Dedifferentiated amniotic fluid mesenchymal stem cell (primary cell): Measurements from ENCODE around the gene SYT8.
A peak's percentile ranks its signal among the peaks of the same experiment; 100 is the strongest.

Source experiments
- DNase-seq: peaks from one replicate; pipeline ENCODE4 v3.0.0-alpha.2; 2016; ENCODE audit errors: extremely low spot score

SYT8 gene

GRCh38 chr11:1819074-1819473 lies 15.7 kb upstream of the SYT8 start:
- no peak for DNase-seq

DNA sequence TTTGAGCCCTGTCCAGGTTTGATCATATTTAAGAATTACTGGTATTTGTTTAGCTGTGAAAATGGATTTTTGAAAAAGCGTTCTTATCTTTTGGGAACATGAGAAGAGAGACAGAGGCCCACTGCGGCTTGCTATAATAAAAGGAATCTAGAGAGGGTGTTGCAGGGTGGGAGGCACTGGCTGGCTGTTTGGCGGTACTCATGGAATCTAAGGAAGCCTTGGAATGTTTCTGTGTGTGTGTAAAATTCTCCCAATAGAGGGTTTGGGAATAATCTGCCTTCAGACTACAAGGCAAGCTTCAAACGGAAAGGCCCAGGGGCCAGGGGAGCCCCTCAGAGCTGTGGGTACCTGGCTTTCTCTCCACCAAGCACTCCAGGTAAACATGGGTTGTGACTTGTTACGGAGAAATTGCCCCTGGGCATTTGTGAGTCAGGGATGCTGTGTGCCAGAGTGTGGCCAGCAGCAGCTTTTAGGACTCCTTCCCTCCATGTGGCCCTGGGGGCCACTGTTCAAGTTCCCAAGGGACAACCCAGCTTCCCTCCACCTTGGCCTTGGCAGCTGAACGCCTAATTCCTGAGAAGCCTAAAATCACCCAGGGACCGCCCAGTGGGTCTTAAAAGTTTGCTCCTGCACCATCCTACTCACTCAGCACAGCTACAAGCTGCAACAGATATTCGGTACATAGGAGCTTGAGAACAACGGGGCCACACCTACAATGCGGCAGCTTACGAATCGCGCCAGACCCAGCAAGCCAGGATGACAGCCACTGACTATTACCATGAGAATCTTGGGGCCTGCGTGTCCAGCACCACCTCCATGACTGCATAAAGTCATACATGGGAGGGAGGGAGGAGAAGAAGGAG lies 14.1 kb upstream of the SYT8 start:
- peak; percentile 65 for DNase-seq

- no peak for DNase-seq
These were observed 13.2 kb upstream of the SYT8 start for GRCh38 chr11:1821562-1821961.

DNA sequence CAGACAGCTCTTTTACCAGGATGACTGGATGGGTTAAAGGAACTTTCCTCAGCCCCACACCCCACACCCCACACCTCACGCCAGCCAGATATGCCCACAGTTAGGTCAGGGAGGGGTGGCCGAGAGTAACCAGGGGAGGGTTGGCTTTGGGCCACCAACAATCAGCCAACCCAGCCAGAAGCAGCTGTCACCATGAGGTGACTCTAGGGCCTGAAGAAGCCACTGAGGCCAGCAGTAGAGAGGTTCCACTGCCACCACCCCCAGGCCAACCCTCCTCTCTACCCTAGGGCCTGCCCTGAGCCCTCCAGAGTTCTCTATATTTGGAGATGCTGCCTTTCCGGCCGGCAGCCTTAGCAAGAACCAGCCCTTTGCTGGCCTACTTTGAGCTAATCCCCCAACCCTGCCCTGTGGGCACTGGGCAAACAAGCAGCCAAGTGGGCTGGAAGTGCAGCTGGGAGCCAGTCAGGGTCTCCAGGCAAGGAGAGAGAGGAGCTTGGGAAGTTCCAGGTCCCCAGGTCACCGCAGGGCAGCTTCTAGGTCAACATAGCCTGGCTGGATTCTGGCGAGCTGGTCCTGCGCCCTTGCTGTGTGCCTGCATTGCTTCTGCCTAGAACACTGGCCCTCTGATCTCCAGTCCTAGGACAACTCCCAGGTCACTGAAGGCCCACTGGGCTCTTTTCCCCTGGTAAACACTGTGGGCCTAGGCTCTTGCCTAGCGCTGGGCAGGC lies 12.0 kb upstream of the SYT8 start:
- DNase-seq, result no peak

- DNase-seq, result no peak
These were observed 11.2 kb upstream of the SYT8 start for GRCh38 chr11:1823376-1824220.

- no peak for DNase-seq
These were observed 10.4 kb upstream of the SYT8 start for GRCh38 chr11:1824221-1825038.

DNA sequence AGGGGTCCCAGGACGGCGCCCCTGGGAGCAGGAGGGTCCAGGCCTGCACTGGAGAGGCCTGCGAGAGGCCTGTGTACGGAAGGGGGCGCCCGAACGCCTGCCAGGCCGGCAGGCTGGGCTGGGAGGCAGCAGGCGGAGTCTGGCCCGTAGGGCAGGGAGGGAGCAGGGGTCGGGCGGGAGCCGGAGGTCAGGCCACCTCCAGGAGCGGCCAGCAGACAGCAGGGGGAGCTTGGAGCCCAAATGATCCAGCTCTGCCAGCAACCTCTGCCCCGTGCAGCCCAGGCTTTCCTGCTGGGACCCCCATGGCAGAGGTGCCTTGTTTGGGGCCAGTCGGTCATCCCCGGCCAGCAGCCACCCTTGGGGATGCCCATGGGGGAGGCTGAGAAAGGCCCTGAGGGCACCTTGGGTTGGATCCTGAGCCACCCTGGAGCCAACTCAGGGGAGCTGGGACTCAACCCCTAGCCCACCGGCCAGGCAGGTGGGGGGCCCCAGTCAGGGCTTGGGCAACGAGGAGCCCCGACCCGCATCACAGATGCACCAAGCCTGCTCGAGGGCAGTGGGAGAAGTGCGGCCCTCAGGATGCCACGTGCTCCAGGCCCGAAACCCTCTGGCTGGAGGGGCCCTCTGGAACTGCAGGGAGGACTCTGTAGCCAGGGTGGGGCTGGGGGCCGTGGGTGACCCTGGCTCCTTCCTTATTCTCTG lies 9.6 kb upstream of the SYT8 start:
- no peak for DNase-seq

- no peak for DNase-seq
These were observed 8.9 kb upstream of the SYT8 start for GRCh38 chr11:1825785-1826451.

DNA sequence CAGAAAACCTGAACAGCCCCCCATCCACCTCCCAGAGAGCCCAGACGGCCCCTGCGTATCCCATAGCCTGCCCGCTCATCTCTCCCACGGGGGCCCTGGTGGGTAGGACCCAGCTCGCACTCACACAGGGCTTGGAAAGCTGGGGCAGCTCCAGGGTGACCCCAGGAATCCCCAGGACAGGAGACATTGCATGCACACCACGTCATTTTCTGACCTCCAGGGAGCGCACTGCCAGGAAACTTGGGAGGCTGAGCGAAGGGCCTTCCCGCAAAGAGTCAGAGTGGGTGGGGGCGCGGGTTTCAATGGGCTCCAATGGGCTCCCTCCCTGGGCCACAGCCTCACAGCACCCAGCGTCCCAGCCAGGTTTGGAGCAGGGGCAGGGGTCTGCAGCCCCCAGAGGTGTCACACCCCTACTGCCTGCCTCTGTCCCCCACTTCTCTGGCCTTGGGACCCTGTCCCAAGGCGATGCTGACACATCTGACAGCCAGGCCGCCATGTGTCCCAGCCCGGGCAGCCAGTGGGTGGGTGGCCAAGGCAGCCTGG lies 8.2 kb upstream of the SYT8 start:
- DNase-seq, result no peak

GRCh38 chr11:1827095-1827813 lies 7.5 kb upstream of the SYT8 start:
- DNase-seq, result peak; percentile 66

GRCh38 chr11:1827931-1828330 lies 6.9 kb upstream of the SYT8 start:
- no peak for DNase-seq

DNA sequence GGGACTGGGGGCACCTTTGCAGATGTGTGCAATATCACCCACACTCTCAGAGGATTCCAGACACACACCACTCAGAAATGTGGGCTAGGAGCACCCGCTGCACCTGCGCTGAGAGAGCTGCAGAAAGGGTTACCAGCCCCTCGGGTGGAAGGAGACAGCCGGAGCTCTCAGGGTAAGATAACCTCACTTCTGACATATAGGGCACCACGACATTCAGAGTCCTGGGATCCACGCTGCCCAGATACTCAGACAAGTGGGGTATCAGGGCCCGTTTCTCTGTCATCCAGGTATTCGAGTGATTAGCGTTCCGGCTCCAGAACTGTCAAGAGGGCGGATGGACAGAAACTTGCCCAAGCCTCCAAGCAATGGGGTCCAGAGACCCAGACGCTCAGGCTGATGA lies 6.2 kb upstream of the SYT8 start:
- DNase-seq, result no peak

GRCh38 chr11:1829039-1829820 lies 5.6 kb upstream of the SYT8 start:
- DNase-seq, result peak; percentile 44

DNA sequence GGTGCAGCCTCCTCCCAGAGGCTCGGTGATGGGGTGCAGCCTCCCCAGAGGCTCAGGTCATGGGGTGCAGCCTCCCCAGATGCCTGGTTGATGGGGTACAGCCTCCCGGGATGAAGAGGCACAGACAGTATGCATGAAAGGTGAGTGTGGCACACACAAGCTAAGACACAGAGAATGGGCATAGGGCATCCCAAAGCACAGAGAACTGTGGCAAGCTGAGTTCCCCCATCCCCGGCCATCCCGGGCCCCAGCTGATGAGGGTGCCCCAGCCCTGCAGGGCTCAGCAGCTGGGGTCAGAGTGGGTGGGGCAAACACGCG lies 4.8 kb upstream of the SYT8 start:
- no peak for DNase-seq

- no peak for DNase-seq
These were observed 4.2 kb upstream of the SYT8 start for GRCh38 chr11:1830322-1831223.

GRCh38 chr11:1831338-1832210 lies 3.2 kb upstream of the SYT8 start:
- DNase-seq, result no peak
